IPS-NIHi7 (cell line): ENCODE results near the gene MEGF8.

Experiments used
- DNase-seq: peaks from one replicate; pipeline ENCODE4 v3.0.0; 2012; ENCODE audit warnings: mixed read lengths; ENCODE audit errors: extremely low spot score

MEGF8 gene

DNA sequence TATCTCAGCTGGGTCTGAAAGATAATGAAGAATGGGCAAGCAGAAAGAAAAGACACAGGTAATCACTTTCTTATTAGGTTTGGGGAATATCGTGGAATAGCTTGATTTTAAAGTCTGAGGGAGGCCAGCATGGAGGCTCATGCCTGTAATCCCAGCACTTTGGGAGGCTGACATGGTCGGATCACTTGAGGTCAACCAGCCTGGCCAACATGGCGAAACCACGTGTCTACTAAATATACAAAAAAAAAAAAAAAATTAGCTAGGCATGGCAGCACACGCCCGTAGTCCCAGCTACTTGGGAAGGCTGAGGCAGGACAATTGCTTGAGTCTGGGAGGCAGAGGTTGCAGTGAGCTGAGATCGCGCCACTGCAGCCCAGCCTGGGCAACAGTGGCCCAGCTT lies 21.6 kb upstream of the MEGF8 start:
- no peak for DNase-seq

DNA sequence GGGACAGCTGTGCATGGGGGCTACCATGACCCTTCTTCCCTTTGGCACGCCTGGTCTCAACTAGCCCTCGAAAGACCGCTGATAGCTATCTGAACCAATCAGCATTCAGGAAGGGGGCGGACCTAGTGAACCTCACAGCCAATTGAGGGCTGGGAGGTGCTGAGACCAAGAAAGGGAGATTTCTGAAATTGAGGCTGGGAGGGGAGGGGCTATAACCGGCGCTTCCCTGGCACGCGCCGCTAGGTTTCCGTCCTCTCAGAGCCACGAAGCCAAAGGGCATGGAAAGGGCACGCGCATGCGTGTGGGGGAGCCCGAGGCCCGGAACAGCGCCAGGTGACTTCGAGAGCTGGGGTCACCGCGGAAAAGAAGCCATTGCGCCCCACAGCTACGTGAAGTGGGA lies 18.8 kb upstream of the MEGF8 start:
- peak; percentile 66 for DNase-seq

DNA sequence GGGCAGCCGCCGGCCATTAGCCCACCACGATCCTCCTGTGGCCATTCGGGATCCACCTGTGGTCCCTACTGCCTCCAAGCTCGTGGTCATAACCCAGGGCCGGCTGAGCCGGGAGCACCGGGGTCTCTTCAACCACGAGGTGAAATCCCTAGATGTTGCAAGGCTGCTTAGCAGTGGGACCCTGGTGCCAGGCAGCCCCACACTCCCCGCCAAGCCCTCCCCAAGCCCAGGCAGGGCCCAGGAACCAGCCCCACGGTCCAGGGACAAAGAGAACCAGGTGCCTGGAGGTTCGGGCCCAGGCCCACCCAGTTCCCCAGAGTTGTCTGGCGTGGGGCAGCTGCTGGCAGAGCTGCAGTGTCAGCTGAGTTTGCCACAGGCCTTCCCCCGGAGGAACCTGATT lies 15.7 kb upstream of the MEGF8 start:
- DNase-seq, result no peak

DNA sequence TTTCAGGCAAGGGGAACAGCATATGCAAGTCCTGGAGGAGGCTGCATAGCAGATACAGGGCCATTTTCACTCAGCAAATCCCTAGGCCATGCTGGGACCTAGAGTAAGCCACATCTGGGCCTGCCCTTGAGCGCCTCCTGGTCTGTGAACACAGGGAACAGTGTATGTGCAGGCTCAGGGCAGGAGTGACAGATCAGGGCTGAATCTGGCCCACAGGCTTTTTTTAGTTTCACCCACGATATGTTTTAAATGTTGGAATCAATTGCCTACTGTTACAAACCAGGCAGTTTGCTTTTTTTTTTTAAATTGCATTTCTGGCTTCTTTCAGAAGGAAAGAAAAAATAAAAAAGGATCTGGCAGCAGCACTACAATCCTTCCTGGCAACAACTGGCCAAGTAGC lies 13.8 kb upstream of the MEGF8 start:
- peak; percentile 48 for DNase-seq

DNA sequence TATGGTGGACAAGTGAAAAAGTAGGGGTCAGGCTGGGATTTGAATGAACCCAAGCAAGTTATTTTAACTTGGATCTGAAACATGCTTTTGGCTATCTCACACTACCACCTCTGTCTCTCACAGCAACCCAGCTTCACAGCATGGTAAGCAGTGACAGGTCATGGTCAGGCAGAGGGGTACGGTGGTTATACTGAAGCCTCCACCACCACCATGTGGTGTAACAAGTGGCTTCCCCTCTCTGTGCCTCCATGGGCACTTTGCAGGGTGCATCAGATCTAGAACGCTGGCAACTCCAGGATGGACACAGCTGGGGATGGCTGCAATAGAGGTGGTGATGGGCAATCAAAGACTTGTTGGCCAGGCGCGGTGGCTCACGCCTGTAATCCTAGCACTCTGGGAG lies 13.1 kb upstream of the MEGF8 start:
- no peak for DNase-seq

DNA sequence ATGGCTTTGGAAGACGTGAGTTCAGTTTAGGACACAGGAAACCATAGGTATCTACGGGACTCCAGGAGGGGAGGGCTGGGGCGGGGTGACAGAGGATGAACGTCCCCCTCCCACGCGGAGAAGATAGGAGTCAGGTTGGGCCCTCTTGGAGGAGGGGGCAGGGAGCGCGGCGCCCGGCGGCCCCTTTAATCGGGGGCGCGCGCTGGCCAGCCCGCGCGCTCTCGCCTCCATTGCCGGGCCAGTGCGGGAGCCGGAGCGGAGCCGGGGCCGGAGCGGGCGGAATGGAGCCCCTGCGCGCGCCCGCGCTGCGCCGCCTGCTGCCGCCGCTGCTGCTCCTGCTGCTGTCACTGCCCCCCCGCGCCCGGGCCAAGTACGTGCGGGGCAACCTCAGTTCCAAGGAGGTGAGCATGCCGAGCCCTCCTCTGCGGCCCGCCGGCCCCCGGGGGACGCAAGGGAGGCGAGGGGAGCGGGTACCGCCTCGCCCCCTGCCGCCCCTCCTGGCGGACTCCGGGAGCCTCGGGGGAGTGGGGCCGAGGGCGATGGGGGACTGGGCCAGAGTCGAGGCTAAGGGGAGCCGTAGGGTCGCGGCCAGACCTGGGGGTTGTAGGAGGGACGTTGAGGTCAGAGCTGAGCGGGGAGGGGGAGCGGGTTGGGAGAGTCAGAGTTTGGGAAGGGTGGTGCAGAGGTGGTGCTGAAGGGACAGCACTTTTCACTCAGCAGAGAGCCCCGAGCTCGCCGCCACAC lies 12.2 kb upstream of the MEGF8 start, which contains the start of gene TMEM145:
TMEM145 (plus strand) TSS at position 214 of the 744 bp plus-strand sequence; CDS start at position 282, 68 bp downstream.
- DNase-seq, result peak; percentile 84

DNA sequence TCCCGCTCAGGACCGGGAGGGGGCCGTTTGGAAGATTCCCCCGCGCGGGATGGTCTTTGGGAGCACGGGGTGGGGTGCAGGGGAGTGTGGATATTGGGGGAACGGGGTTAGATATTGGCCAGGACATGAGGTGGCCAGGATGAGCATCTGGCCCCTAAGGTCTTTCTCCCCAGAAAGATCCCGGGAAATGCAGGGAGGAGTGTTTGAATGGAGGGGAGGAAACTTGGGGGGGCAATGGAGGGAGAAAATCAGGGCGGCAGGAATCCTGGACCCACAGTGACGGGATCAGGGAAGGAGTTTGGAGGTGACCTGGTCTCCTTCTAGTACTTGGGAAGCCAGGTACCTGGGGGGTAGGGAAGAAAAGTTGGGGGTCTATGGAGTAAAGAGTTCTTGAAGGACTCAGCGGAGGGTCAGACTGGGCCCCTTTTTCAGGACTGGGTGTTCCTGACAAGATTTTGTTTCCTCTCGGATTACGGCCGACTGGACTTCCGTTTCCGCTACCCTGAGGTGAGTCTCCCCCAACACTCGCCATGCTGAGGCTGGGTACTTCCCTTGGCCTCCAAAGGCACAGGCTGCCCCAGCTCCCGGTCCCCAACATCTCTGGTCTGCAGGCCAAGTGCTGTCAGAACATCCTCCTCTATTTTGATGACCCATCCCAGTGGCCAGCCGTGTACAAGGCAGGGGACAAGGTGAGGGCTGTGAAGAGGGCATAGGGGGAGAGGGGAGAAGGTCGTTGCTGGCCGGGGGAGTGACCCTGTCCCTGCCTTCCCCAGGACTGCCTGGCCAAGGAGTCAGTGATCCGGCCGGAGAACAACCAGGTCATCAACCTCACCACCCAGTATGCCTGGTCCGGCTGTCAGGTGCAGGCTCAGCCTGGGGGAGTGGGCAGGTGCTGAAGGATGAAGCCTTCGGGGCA lies 11.3 kb upstream of the MEGF8 start:
- no peak for DNase-seq

DNA sequence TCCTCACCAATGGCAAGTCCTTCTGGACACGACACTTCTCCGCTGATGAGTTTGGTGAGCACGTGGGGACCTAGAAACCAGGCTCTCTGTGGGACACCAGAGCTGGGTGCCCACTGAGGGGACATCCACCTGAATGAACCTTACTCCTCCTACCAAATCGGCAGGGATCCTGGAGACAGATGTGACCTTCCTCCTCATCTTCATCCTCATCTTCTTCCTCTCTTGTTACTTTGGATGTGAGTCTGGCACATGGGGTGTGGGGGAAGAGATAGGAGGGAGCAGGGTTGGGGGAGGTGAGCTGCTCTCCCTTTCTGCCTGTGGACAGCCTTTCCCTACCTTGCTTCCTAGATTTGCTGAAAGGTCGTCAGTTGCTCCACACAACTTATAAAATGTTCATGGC lies 10.4 kb upstream of the MEGF8 start:
- no peak for DNase-seq

DNA sequence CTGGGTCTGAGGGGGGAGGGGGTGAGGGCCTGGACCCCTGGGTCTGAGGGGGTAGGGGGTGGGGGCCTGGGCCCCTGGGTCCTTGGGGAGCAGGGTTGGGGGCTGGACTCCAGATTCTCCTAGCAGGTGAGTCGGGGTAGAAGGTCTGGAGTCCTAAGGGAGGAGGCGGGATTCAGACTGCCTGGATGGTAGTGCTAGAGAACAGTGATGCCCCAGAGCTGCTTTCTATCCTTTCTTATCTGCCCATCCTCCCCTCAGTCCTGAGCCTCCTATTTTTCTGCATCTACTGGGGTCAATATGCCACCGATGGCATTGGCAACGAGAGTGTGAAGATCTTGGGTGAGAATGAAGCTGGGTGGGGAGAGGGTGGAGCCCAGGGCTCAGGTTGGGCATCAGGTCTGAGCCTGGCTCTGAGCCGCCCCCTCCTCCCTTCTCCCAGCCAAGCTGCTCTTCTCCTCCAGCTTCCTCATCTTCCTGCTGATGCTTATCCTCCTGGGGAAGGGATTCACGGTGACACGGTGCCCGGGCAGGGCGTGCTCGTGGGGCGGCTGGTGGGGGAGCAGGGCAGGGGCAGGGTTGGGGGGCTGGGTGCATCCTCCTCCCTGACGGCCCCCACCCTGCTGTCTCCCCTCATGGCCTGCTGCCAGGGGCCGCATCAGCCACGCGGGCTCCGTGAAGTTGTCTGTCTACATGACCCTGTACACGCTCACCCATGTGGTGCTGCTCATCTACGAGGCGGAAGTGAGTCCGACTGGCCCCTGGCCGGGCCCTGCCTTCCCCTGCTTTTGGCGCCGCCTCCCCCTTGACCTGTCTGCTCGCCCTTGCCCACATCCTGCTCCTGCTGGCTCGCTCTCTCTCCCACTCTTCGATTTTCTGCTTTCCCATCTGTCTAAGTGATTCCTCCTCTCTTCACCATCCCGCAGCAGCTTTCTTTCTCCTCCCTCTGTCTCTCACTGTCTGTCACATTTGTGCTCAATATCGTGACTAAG lies 8.9 kb upstream of the MEGF8 start:
- DNase-seq, result no peak

DNA sequence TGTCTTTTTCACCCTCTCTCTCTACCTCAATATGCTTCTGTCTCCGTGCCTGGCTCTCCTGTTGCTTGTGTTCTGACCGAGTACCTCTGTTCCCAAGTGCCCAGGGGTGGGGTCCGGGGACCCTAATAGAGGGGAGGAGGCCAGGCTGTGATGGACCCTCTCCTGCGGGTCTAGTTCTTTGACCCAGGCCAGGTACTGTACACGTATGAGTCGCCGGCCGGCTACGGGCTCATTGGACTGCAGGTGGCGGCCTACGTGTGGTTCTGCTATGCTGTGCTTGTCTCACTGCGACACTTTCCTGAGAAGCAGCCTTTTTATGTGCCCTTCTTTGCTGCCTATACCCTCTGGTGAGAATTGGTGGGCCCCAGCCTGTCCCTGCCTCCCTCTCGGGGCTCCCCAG lies 7.9 kb upstream of the MEGF8 start:
- no peak for DNase-seq

DNA sequence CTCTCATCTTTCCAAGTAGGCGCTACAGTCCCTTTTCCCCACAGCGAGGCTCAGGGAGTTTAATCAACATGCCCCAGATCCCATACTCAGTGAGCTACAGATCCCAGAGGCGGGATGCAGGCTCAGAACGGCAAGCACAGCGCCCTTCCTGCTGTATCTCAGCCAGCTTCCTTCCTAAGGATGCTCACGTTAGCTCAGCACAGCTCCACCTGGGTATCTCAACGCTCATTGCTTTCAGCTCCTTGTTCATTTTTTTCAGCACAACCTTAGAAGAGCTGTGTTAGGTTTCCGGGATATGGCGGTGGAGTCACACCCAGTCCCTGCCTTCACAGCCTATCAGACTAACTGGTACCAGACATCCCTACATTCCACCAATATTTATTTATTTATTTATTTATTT lies 3.1 kb upstream of the MEGF8 start:
- DNase-seq, result no peak

DNA sequence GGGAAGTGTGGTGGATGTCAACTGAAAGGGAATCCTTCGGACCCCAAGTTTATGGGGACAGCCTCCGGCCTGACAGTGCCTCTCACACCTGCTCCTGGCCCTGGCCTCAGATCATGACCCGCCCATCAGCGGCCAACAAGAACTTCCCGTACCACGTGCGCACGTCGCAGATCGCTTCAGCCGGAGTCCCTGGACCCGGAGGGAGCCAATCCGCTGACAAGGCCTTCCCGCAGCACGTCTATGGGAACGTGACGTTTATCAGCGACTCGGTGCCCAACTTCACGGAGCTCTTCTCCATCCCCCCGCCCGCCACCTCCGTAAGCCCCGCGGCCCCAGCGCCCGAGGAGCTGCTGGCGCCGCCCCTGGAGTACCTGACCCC lies 2.0 kb upstream of the MEGF8 start:
- peak; percentile 66 for DNase-seq

DNA sequence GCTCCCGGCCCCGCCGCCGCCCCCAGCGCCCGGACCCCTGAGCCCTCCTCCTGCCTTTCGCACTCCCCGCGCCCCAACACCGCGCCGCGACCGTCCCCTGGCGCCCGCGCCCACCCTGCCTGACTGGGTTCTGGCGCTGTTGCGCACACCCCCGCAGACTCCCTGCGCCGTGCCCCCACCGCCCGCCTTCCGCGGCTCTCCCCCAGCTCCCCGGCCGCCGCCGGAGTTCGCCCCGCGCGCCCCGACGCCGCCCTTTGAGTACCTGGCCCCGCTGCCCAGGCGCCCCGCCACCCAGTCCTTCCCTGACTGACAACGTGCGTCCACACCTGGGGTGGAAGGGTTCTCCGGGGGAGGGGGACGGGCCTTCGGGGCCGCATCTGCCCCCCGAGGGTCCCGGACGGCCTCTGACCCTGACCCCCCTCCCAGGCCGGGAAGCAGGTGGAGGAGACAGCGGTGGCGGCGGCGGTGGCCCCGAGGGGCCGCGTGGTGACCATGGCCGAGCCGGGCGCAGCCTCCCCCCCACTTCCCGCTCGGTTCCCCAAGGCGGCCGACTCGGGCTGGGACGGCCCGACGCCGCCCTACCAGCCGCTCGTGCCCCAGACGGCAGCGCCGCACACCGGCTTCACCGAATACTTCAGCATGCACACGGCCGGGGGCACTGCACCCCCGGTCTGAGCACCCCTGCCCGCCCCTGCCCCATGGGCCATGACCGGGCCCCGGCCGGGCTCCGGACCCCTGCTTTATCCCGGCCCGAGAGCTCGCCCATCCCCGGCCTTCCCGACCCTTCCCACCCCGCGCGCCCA lies 1.4 kb upstream of the MEGF8 start:
- no peak for DNase-seq

DNA sequence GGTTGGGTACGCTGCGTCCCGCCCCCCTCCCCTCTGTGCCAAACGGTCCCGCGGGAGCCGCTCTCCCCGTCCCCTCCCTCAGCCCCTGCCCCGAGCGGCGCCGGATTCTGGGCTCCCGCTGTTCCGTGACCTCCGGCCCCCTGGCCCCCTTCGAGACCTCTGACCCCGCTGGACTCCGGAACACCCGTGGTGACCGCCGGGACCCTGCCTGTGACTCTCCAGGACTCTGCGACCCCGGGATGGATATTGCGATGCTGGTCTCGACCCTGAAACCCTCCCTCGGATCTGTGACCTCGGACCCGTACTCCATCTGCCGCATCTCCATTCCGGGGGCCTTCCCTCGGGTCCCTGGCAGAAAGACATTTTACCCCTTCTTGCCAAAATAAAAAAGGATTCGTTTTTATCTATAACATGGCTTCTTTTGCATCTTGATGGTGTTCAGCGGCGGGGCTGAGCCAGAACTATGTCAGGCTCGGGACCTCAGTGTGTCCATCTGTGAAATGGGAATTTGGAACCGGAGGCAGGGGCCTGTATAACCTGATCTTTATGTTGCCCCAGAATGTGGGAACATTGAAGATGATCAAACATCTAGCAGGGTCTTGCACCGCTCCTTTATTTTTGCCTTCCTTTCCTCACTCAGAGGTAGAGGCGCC lies 654 bp upstream of the MEGF8 start:
- DNase-seq, result no peak

DNA sequence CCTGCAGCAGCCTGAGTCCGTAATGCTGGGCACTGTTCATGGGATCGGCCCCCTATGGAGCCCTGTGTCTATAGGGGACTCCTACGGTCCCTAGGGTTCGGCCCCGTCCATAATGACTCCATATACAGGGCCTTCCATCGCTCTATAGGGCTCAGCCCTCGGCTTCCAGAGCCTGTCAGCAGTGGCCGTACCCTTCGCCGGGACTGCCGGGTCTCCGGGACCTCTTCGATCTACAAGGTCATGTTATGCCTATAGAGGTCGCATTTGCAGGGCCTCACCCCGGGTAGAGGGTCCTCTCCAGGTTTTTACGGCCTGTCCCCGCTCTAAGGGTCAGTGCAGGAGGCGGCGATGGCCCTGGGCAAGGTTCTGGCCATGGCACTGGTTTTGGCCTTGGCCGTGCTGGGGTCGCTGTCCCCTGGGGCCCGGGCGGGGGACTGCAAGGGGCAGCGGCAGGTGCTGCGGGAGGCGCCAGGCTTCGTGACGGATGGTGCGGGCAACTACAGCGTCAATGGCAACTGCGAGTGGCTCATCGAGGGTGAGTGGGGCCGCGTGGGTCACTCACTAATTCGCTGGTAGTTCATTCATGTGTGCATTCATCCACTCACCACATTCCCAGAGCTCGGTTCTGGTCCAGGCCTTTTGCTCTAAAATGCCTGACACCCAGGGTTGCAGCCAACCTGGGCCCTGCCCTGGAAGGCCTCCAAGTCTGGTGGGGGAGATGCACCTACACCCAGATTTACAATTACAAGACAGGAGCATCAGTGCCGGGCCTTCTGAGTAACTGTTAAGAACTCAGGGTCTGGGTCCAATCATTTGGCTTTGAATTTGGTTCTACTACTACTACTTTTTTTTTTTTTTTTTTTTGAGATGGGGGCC lies 699 bp downstream of the MEGF8 start:
- DNase-seq, result peak; percentile 56

DNA sequence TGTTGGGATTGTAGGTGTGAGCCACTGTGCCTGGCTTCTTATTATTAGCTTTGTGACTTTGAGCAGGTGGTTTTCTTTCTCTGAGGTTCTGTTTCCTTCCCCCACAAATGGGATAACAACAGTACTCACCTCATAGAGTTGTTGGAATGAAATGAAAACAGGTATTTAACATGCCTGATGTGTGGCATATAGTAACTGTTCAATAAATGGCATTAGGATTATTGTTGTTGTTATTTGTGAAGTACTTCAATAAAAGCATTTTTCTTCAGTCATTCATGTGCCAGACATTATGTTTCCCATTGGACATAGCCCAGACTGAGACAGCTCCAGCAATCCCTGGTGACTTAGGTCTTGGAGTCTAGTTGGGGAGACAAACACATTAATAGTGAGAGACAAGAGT lies 1.5 kb downstream of the MEGF8 start:
- DNase-seq, result no peak

DNA sequence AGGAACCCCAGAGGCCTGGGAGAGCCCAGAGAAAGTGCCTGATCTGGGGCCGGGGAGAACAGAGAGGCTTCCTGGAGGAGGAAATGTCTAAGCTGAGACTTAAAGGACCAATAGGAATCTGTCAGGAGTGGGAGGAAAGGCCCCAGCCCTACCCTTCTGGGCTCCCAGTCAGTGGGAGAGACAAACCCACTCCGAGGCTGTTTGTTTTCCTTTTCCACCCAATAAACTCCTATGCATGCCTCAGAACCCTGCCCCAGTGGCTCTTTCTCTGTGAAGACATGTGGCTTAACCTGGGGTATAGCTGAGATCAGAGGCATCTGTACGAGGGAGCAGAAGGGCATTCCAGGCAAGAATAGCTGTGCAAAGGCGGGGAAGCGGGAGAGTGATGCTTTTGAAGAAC lies 1.9 kb downstream of the MEGF8 start:
- no peak for DNase-seq

DNA sequence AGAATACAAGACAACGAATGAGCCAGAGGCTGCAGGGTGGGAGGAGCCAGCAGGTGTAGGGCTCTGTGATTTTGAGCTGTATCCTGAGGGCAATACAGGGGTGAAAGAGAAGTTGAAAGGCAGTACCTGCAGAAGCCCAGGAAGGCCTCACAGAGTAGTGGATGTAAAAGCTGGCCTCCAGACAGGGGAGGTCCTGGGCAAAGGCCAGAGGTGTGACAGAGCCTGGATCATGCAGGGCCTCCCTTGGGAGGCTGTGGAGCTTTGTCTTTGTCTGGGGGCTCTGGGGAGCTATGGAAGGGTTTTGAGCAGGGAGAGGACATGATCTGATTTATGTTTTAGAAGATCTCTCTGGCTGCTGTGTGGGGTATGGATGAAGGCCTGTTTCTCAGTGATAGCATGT lies 2.7 kb downstream of the MEGF8 start:
- DNase-seq, result no peak

DNA sequence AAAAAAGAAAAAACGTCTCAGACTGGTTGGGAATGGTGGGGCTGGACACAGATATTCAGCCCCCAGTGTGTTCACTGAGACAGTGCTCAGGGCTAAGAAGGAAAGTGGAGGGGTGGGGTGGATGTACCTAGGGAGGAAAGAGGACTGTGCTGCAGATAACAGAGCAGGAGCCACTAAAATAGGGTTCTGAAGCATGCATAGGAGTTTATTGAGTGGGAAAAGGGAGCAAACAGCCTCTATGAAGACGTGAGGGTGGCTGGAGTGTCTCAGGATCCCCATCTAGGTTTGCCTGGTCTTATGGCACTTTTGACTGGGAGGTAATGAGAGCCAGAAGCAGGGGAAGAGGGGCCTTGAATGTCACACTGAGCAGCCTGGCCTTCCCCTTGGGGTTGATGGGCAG lies 3.4 kb downstream of the MEGF8 start:
- DNase-seq, result no peak
